IMR-90 (cell line): ENCODE data around the gene HNF1B. TPM values are rescaled to one million over a fixed set of nuclear protein-coding genes. Genes with fewer than 3 reads are reported as not detected.
A peak's percentile ranks its signal among the peaks of the same experiment; 100 is the strongest.

Experiments used
- ATAC-seq: fragments of 200-7000 bp; cut with Tn5 transposase; 2 replicates; pipeline ENCODE4 v1.9.1; 2020; ENCODE audit warnings: low read depth, mild to moderate bottlenecking, moderate library complexity
- BruUV-seq: library from RNA; stranded (reverse); fragments of 400-500 nt; replicated peaks from 2 replicates; lab custom pipeline; 2021; lab: Mats Ljungman, UMichigan
- CTCF ChIA-PET: fragments of 300-600 bp; formaldehyde crosslinking; extraction: SDS; loops from one replicate; lab custom pipeline; 2021; ENCODE audit warnings: antibody characterized with exemption; lab: Yijun Ruan, JAX
- POLR2A ChIA-PET: fragments of 300-600 bp; sonication (Branson Sonifier 250); formaldehyde crosslinking; loops from one replicate; lab custom pipeline; 2022; ENCODE audit warnings: antibody characterized with exemption; ENCODE audit not compliant: unreplicated experiment; lab: Charles Lee
- DNase-seq: peaks from one replicate; pipeline ENCODE4 v3.0.0; 2013
- H2AFZ ChIP-seq: replicated peaks from 2 replicates; pipeline ENCODE3; 2013; ENCODE audit warnings: low read length, mild to moderate bottlenecking; ENCODE audit not compliant: poor library complexity
- H2AK5ac ChIP-seq: 2 replicates; pipeline ENCODE4 v1.6.1; 2013; ENCODE audit warnings: low read depth, low read length, inconsistent platforms
- H2AK9ac ChIP-seq: replicated peaks from 2 replicates; pipeline ENCODE3; 2013; ENCODE audit warnings: mild to moderate bottlenecking, low read depth, low read length, moderate library complexity; ENCODE audit not compliant: poor library complexity
- H2BK120ac ChIP-seq: 2 replicates; pipeline ENCODE4 v1.6.1; 2013; ENCODE audit warnings: low read depth, low read length, inconsistent platforms
- H2BK15ac ChIP-seq: 3 replicates; pipeline ENCODE4 v1.6.1; 2013; ENCODE audit warnings: low read depth, low read length, inconsistent platforms
- H2BK20ac ChIP-seq: 2 replicates; pipeline ENCODE4 v1.6.1; 2013; ENCODE audit warnings: low read depth, mild to moderate bottlenecking, inconsistent platforms, low read length, moderate library complexity
- H2BK5ac ChIP-seq: 2 replicates; pipeline ENCODE4 v1.6.1; 2013; ENCODE audit warnings: mild to moderate bottlenecking, low read depth, low read length, inconsistent platforms; ENCODE audit not compliant: poor library complexity, severe bottlenecking
- H3K14ac ChIP-seq: replicated peaks from 2 replicates; pipeline ENCODE4 v1.6.1; 2013; ENCODE audit warnings: low read depth, low read length, inconsistent platforms
- H3K18ac ChIP-seq: 2 replicates; pipeline ENCODE4 v1.6.1; 2013; ENCODE audit warnings: low read depth, low read length, control low read depth
- H3K23ac ChIP-seq: 2 replicates; pipeline ENCODE4 v1.6.1; 2013; ENCODE audit warnings: low read depth, low read length, inconsistent platforms
- H3K27ac ChIP-seq: 2 replicates; pipeline ENCODE4 v1.5.1; 2013; ENCODE audit warnings: mild to moderate bottlenecking, control low read depth, low read length; ENCODE audit not compliant: insufficient read depth
- H3K27me3 ChIP-seq: 2 replicates; pipeline ENCODE4 v1.6.1; 2013; ENCODE audit warnings: low read length; ENCODE audit not compliant: control insufficient read depth, insufficient read depth
- H3K36me3 ChIP-seq: 2 replicates; pipeline ENCODE4 v1.6.1; 2013; ENCODE audit warnings: low read length, mixed read lengths; ENCODE audit not compliant: control insufficient read depth, insufficient read depth
- H3K4ac ChIP-seq: 2 replicates; pipeline ENCODE4 v1.6.1; 2013; ENCODE audit warnings: low read depth, low read length, inconsistent platforms
- H3K4me1 ChIP-seq: 2 replicates; pipeline ENCODE4 v1.6.1; 2013; ENCODE audit warnings: low read length, mixed read lengths; ENCODE audit not compliant: control insufficient read depth, insufficient read depth
- H3K4me2 ChIP-seq: 2 replicates; pipeline ENCODE4 v1.6.1; 2013; ENCODE audit warnings: low read depth, mild to moderate bottlenecking, control low read depth, low read length, moderate library complexity
- H3K4me3 ChIP-seq: 2 replicates; pipeline ENCODE4 v1.5.1; 2013; ENCODE audit warnings: low read depth, mild to moderate bottlenecking, control low read depth, low read length, moderate library complexity; ENCODE audit not compliant: insufficient read depth
- H3K56ac ChIP-seq: 2 replicates; pipeline ENCODE4 v1.6.1; 2013; ENCODE audit warnings: low read length, inconsistent platforms; ENCODE audit not compliant: insufficient read depth; ENCODE audit errors: extremely low read depth
- H3K79me1 ChIP-seq, 2 experiments: 2 replicates each; pipeline ENCODE4 v1.6.1; 2013; ENCODE audit warnings: low read length in 2 of 2, inconsistent platforms in 1 of 2, low read depth in 1 of 2
- H3K9ac ChIP-seq: 2 replicates; pipeline ENCODE4 v1.6.1; 2013; ENCODE audit warnings: low read depth, low read length, control low read depth
- H3K9me1 ChIP-seq: 2 replicates; pipeline ENCODE4 v1.6.1; 2013; ENCODE audit warnings: low read length, inconsistent platforms; ENCODE audit not compliant: insufficient read depth
- H3K9me3 ChIP-seq: 2 replicates; pipeline ENCODE4 v1.6.1; 2013; ENCODE audit warnings: low read length; ENCODE audit not compliant: control insufficient read depth, insufficient read depth
- H4K20me1 ChIP-seq: 2 replicates; pipeline ENCODE4 v1.6.1; 2013; ENCODE audit warnings: low read length, inconsistent platforms; ENCODE audit not compliant: insufficient read depth
- H4K5ac ChIP-seq: 2 replicates; pipeline ENCODE4 v1.6.1; 2013; ENCODE audit warnings: mild to moderate bottlenecking, low read depth, low read length, control low read depth
- H4K8ac ChIP-seq, 2 experiments: 2 replicates each; pipeline ENCODE4 v1.6.1; 2013; ENCODE audit warnings: low read depth in 2 of 2, low read length in 2 of 2, control low read depth in 1 of 2, inconsistent platforms in 1 of 2
- H4K91ac ChIP-seq: 2 replicates; pipeline ENCODE4 v1.6.1; 2013; ENCODE audit warnings: low read depth, low read length, inconsistent platforms; ENCODE audit not compliant: insufficient read depth
- ELK1 ChIP-seq: fragments of 150-350 bp; IDR thresholded peaks from 2 replicates; pipeline ENCODE4 v1.6.1; 2016; ENCODE audit warnings: low read depth, mild to moderate bottlenecking, low read length, moderate library complexity, borderline replicate concordance
- RAD21 ChIP-seq: IDR thresholded peaks from 2 replicates; pipeline ENCODE4 v1.6.1; 2012; ENCODE audit warnings: low read length, improper control_type of control experiment
- RCOR1 ChIP-seq: IDR thresholded peaks from 2 replicates; pipeline ENCODE4 v1.6.1; 2012; ENCODE audit warnings: mild to moderate bottlenecking, low read length, improper control_type of control experiment; ENCODE audit not compliant: insufficient replicate concordance
- WGBS, 2 experiments: methylation state at CpG; one replicate each; pipeline versions ENCODE4 v1.1.5 to v1.1.7; 2013; ENCODE audit warnings: missing lambda C conversion rate in 2 of 2; ENCODE audit not compliant: insufficient read length in 1 of 2; ENCODE audit errors: extremely low coverage in 2 of 2; 5-methylcytosine and 5-hydroxymethylcytosine counted together
- dilution Hi-C: fragments of 300-500 bp; cut with HindIII; formaldehyde crosslinking; loops from one replicate; pipeline ENCODE4 v1.14.3; 2018; ENCODE audit warnings: low sequenced_read_pairs; ENCODE audit not compliant: unreplicated experiment
- in situ Hi-C: fragments of 300-500 bp; cut with MboI; formaldehyde crosslinking; loops from 3 replicates; pipeline ENCODE4 v1.14.3; 2019; ENCODE audit warnings: low sequenced_read_pairs, inconsistent platforms, mixed read lengths
- intact Hi-C: fragments of 100-400 bp; cut with micrococcal nuclease; formaldehyde crosslinking; loops from 2 replicates; pipeline ENCODE4 v1.10.0; 2022
- polyA plus RNA-seq, 3 experiments: library from polyadenylated mRNA; depleted of rRNA; stranded (reverse); fragments of >200 nt; gene quantifications; 2 replicates each; pipeline ENCODE4 v1.2.3, GENCODE V29; 2012; ENCODE audit warnings: low replicate concordance in 1 of 3
- total RNA-seq: library from RNA; depleted of rRNA; stranded (reverse); fragments of >200 nt; gene quantifications from 2 replicates; pipeline ENCODE4 v1.2.3, GENCODE V29; 2012

Gene HNF1B
- total and polyA plus RNA-seq, 2 of the 4 experiments (the other 2 are of a cell fraction): not detected

GRCh38 chr17:37752482-37752881, 7.6 kb upstream of the HNF1B start:
- dilution Hi-C loops (no loop called here), intact Hi-C loops (no loop called here), in situ Hi-C loops (loop anchor here (10.0 kb wide), 1 partner anchor 62 kb away; no protein-coding TSS in a partner anchor)
- DNase-seq: peak; percentile 77
- Histone ChIP-seq H3K36me3 (no peaks in the 10 kb centered on the region), H2AFZ (peak overlapping the region; percentile 81), H2BK5ac (peak overlapping the region; percentile 10), H3K4me2 (no peak overlapping the region), H3K56ac (no peak overlapping the region), H2BK20ac (peak overlapping the region; percentile 66), H4K20me1 (no peaks in the 10 kb centered on the region), H2BK120ac (peak overlapping the region; percentile 66), H3K9ac (no peak overlapping the region), H2AK9ac (peak overlapping the region; percentile 82), H3K27me3 (peaks cover 13% of the 10 kb centered on the region), H3K14ac (peak overlapping the region; percentile 89), H3K18ac (no peak overlapping the region), H4K8ac (peak overlapping the region in 1 of 2 experiments; percentile 65; a peak in 2 of 4 replicates), H3K27ac (no peak overlapping the region), H3K4me3 (no peak overlapping the region), H3K4ac (peak overlapping the region; percentile 87), H3K4me1 (peaks cover 7% of the 10 kb centered on the region; the same call in 1 of the 2 replicates), H3K79me1 (no peaks in the 10 kb centered on the region), H3K9me1 (peaks cover 10% of the 10 kb centered on the region; the same call in 1 of the 2 replicates), H4K91ac (no peak overlapping the region), H4K5ac (no peak overlapping the region; the same call in 1 of the 2 replicates), H3K9me3 (no peaks in the 10 kb centered on the region), H2BK15ac (peak overlapping the region; percentile 7; the same call in 1 of the 3 replicates), H3K23ac (peak overlapping the region; percentile 91; the same call in 1 of the 2 replicates), H2AK5ac (0 out of 2 replicates have a peak overlapping the region, but pooled peaks have one; percentile 7)
- ChIA-PET CTCF (interaction anchor here (0.7 kb wide), 1 partner anchor 51 kb away, joined by 3 read pairs; no protein-coding TSS in a partner anchor), POLR2A (no interaction called here)
- WGBS, 2 experiments: no CpG with 5 or more reads among the region's 5 CpGs
- TF ChIP-seq RAD21 (peak; percentile 7; the same call in 1 of the 2 replicates), ELK1 (no peak), RCOR1 (peak; percentile 41)
- BruUV-seq: no TSS peak
- peak; percentile 84 for ATAC-seq
